NB4 (cell line): Measurements from ENCODE around the gene CTIF.

Experiments used
- CTCF ChIP-seq: IDR thresholded peaks from one replicate; pipeline ENCODE4 v1.5.1; 2012; ENCODE audit warnings: low read depth, low read length
- POLR2A ChIP-seq: IDR thresholded peaks from 2 replicates; pipeline ENCODE4 v1.6.1; 2011; ENCODE audit warnings: mild to moderate bottlenecking; ENCODE audit not compliant: insufficient read length; ENCODE audit errors: extremely low read depth
- TF ChIP-seq, protein P1 (sequence below): IDR thresholded peaks from 2 replicates; pipeline ENCODE4 v1.6.1; 2011; ENCODE audit warnings: low read depth, low read length

- TF ChIP-seq CTCF (no peak), POLR2A (no peak)
- TF ChIP-seq, protein P1, sequence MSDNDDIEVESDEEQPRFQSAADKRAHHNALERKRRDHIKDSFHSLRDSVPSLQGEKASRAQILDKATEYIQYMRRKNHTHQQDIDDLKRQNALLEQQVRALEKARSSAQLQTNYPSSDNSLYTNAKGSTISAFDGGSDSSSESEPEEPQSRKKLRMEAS: no peak
Measured at GRCh38 chr18:48646976-48647375, 108.1 kb downstream of the CTIF start.
